DMS153 (cell line): ENCODE measurements around the gene SLCO4C1.
A peak's percentile ranks its signal among the peaks of the same experiment; 100 is the strongest.

Source experiments
- DNase-seq: peaks from one replicate; lab custom pipeline; 2025; lab: John Stamatoyannopoulos, UW

SLCO4C1 gene

GRCh38 chr5:102271759-102272158 is 24.3 kb downstream of the SLCO4C1 start:
- no peak for DNase-seq

GRCh38 chr5:102270036-102270435 is 26.0 kb downstream of the SLCO4C1 start:
- no peak for DNase-seq

- DNase-seq: no peak
These were observed 33.4 kb downstream of the SLCO4C1 start for GRCh38 chr5:102262688-102263087.

- no peak for DNase-seq
These were observed 46.7 kb downstream of the SLCO4C1 start for GRCh38 chr5:102249381-102249780.

GRCh38 chr5:102243213-102243612 is 52.9 kb downstream of the SLCO4C1 start:
- no peak for DNase-seq

- DNase-seq: no peak
These were observed 54.2 kb downstream of the SLCO4C1 start for GRCh38 chr5:102241809-102242421.

GRCh38 chr5:102231693-102232619 is 64.1 kb downstream of the SLCO4C1 start:
- DNase-seq: no peak

- no peak for DNase-seq
These were observed 66.4 kb downstream of the SLCO4C1 start for GRCh38 chr5:102229685-102230084.

GRCh38 chr5:102226321-102226720 is 69.8 kb downstream of the SLCO4C1 start:
- DNase-seq: no peak

- DNase-seq: no peak
These were observed 72.3 kb downstream of the SLCO4C1 start for GRCh38 chr5:102223542-102224477.

GRCh38 chr5:102222772-102223171 is 73.3 kb downstream of the SLCO4C1 start:
- peak; percentile 35 for DNase-seq

- DNase-seq: no peak
These were observed 74.1 kb downstream of the SLCO4C1 start for GRCh38 chr5:102221949-102222348.

GRCh38 chr5:102218159-102218558 is 77.9 kb downstream of the SLCO4C1 start:
- peak; percentile 5 for DNase-seq

GRCh38 chr5:102216678-102217077 is 79.4 kb downstream of the SLCO4C1 start:
- no peak for DNase-seq

GRCh38 chr5:102211165-102211564 is 84.9 kb downstream of the SLCO4C1 start:
- DNase-seq: no peak

GRCh38 chr5:102200861-102201260 is 95.2 kb downstream of the SLCO4C1 start:
- no peak for DNase-seq

GRCh38 chr5:102196481-102196880 is 99.6 kb downstream of the SLCO4C1 start:
- no peak for DNase-seq
